Breast epithelium (tissue), 4 donors: Measurements from ENCODE around the gene PPP1R1A. TPM values are rescaled to one million over a fixed set of nuclear protein-coding genes. Genes with fewer than 3 reads are reported as not detected.

Source experiments
- DNase-seq, 2 donors: peaks; one replicate each; pipeline ENCODE4 v3.0.0-alpha.2; 2019; ENCODE audit warnings: low spot score in 2 of 2
- H3K27ac ChIP-seq, 2 donors: fragments of 200-600 bp; sonication (generic) in 1 of 2; one replicate each; pipeline ENCODE4 v1.5.1; 2016 to 2019; ENCODE audit warnings: mild to moderate bottlenecking in 1 of 2
- H3K27me3 ChIP-seq, 2 donors: fragments of 200-600 bp; sonication (generic) in 1 of 2; one replicate each; pipeline versions ENCODE4 v1.5.1 to v1.6.0; 2017 to 2019; ENCODE audit warnings: control low read depth in 1 of 2, mild to moderate bottlenecking in 1 of 2
- H3K36me3 ChIP-seq: fragments of 200-600 bp; one replicate; pipeline ENCODE4 v1.5.1; 2019
- H3K4me1 ChIP-seq, 2 donors: fragments of 200-600 bp; sonication (generic); one replicate each; pipeline ENCODE4 v1.5.1; 2016 to 2019; ENCODE audit warnings: control low read depth in 1 of 2
- H3K4me3 ChIP-seq, 3 donors: fragments of 200-600 bp; sonication (generic); 1 replicate in 2 of 3; 2 replicates in 1 of 3; pipeline ENCODE4 v1.5.1; 2016 to 2019; ENCODE audit warnings: mild to moderate bottlenecking in 3 of 3, moderate library complexity in 2 of 3
- H3K9me3 ChIP-seq, 2 donors: fragments of 200-600 bp; sonication (generic) in 1 of 2; one replicate each; pipeline ENCODE4 v1.5.1; 2016 to 2019; ENCODE audit warnings: control low read depth in 1 of 2
- CTCF ChIP-seq, 3 donors: fragments of 450-650 bp; IDR thresholded peaks; one replicate each; pipeline ENCODE4 v1.5.1; 2016 to 2017; ENCODE audit warnings: antibody characterized with exemption in 3 of 3, mild to moderate bottlenecking in 3 of 3, moderate library complexity in 3 of 3
- POLR2A ChIP-seq: fragments of 450-650 bp; IDR thresholded peaks from one replicate; pipeline ENCODE4 v1.6.1; 2016; ENCODE audit warnings: antibody characterized with exemption, mild to moderate bottlenecking, moderate library complexity
- POLR2AphosphoS5 ChIP-seq, 3 donors: sonication (generic); formaldehyde crosslinking; IDR thresholded peaks; one replicate each; pipeline ENCODE4 v1.6.1; 2017; ENCODE audit warnings: antibody characterized with exemption in 3 of 3
- intact Hi-C: fragments of 100-400 bp; cut with DNase I; formaldehyde crosslinking; loops from one replicate; pipeline ENCODE4 v1.15.1; 2023; ENCODE audit warnings: low total_unique reads
- total RNA-seq, 3 donors: library from RNA; depleted of rRNA; stranded (reverse); fragments of >200 nt; gene quantifications; one replicate each; pipeline ENCODE4 v1.1.0, GENCODE V29; 2016

The PPP1R1A gene
- total RNA-seq, 3 donors from 2014 or later = 21.6 to 316 (median 29.7) TPM

DNA sequence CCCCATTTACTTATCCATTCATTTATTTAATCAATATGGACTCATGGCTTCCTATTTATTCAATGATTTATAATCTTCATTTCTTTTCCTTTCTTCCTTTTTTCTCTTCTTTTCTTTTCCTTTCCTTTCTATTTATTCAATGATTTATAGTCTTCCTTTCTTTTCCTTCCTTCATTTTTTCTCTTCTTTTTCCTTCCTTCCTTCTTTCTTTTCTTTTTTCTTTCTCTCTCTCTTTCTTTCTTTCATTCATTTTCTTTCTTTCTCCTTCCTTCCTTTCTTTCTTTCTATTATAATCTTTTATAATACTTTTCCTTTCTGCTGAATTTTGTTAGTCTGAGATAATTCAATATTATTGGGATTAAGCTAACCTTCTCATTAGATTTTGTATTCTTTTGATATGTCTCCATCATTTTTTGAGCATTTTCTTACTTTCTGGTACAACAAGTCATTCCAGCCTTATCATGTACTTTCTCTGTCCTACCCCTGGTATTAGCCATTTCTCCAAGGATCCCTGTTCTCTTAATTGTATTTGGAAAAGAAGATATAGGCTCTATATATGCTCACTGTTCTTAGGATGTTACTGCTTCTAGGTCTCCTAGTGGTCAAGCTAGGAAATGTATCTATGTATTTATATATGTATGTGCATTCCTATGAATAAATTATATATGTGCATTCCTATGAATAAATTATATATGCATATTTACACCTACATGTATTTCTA is 34.2 kb upstream of the PPP1R1A start:
- Histone ChIP-seq H3K9me3 (no peaks in the 10 kb centered on the region), H3K4me1 (no peaks in the 10 kb centered on the region), H3K36me3 (no peaks in the 10 kb centered on the region), H3K4me3 (no peak overlapping the region), H3K27me3 (no peaks in the 10 kb centered on the region), H3K27ac (no peak overlapping the region)
- intact Hi-C loops = no loop called here
- no peak for TF ChIP-seq POLR2AphosphoS5 (IDR thresholded peaks at IDR 0.05)
- TF ChIP-seq POLR2A = no peak
- TF ChIP-seq CTCF (IDR thresholded peaks at IDR 0.05) = no peak
- DNase-seq = no peak

DNA sequence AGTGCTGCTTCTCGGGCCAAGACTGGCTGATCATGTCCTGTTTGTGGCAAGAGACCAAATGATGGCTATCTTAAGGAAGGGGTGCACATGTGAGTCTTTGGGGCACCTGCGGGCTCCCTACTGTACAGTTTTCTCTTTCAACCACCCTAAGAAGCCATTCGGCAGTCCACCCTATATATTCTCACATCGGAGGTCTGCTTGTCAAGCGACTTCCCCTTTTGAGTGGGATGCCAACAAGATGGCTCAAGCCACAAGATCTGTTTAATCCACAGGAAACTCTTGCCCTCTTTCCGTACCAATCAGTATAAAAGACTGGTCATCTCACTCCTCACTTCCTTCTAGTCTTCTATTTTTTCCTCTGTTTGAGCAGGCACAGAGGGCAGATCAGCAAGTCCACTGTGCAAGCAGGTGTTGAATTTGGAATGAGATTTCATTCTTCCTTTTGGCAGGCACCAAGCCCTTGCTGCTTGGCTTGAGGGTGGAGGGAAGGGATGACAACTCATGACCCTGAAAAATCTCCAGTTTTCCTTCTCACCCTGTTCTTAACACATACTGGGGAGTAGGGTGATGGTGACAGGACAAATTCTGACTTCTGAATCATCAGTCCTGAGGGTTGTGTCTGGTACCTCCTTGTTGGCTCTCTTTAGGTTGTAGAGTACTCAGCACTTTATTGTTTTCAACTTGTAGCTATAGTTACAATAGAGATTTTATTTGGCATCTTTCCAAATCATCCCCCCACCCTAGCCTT is 28.6 kb upstream of the PPP1R1A start:
- Histone ChIP-seq H3K4me1 (no peaks in the 10 kb centered on the region), H3K4me3 (no peak overlapping the region), H3K27ac (peak overlapping the region; percentile 4 to 57), H3K27me3 (no peaks in the 10 kb centered on the region), H3K9me3 (no peaks in the 10 kb centered on the region), H3K36me3 (no peaks in the 10 kb centered on the region)
- intact Hi-C loops = no loop called here
- no peak for TF ChIP-seq CTCF (IDR thresholded peaks at IDR 0.05)
- no peak for TF ChIP-seq POLR2AphosphoS5 (IDR thresholded peaks at IDR 0.05)
- TF ChIP-seq POLR2A = no peak
- no peak for DNase-seq

- no peaks in the 10 kb centered on the region for H3K27me3 ChIP-seq
- intact Hi-C loops = no loop called here
- DNase-seq = no peak
- TF ChIP-seq POLR2A (no peak), CTCF (IDR thresholded peaks at IDR 0.05) (no peak), POLR2AphosphoS5 (IDR thresholded peaks at IDR 0.05) (no peak)
- no peaks in the 10 kb centered on the region for H3K4me1 ChIP-seq
- H3K9me3 ChIP-seq = no peaks in the 10 kb centered on the region
- H3K36me3 ChIP-seq = no peaks in the 10 kb centered on the region
- no peak overlapping the region for H3K4me3 ChIP-seq
- H3K27ac ChIP-seq = peak overlapping the region in 1 of 2 donors; percentile 62
Observed at GRCh38 chr12:54612225-54612750, 23.8 kb upstream of the PPP1R1A start.

DNA sequence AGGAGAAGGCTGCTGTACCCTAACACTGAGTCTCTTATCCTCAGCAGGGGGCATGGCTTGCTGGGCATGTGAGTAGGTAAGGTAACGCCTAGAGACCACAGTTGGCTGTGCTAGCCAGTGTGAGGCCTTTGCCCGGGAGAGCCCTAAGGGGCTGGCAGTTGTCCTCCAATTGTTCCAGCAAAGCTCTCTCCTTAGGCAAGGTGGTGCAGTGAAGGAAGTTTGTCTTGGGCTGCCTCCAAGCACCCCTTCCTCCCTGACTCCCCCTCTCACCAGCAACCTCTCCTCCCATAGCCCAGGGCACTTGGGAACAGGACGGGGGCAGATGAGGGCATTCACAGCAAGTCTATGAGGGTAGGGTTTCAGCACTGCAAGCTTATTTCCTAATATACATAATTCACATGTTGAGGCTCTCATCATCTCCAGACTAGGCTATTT is 23.3 kb upstream of the PPP1R1A start:
- Histone ChIP-seq H3K4me1 (no peaks in the 10 kb centered on the region), H3K27me3 (no peaks in the 10 kb centered on the region), H3K27ac (peak overlapping the region; percentile 56 to 62), H3K4me3 (no peak overlapping the region), H3K36me3 (no peaks in the 10 kb centered on the region), H3K9me3 (no peaks in the 10 kb centered on the region)
- intact Hi-C loops = no loop called here
- TF ChIP-seq CTCF (IDR thresholded peaks at IDR 0.05) = no peak
- TF ChIP-seq POLR2A = no peak
- no peak for TF ChIP-seq POLR2AphosphoS5 (IDR thresholded peaks at IDR 0.05)
- DNase-seq = peak in 1 of 2 donors; percentile 52

DNA sequence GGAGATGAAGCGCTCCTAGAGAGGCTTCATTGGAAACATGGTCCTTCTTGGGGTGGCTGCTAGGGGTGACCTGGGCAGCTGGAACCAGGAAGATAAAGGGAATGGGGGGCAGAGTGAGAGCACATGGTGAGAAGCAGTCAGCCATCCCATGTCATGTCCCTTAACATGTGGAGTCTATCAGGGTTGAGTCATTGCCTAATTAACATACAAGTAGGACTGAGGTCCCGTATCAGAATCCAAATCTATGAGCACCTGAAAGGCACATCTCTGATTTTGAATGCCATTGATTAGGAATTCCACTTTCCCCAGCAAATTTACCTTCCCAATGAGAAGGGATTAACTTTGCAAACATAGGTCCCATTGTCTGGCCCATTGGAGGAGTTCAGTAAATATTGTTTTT is 20.3 kb upstream of the PPP1R1A start:
- Histone ChIP-seq H3K4me1 (no peaks in the 10 kb centered on the region), H3K9me3 (no peaks in the 10 kb centered on the region), H3K27me3 (no peaks in the 10 kb centered on the region), H3K36me3 (no peaks in the 10 kb centered on the region), H3K4me3 (no peak overlapping the region), H3K27ac (peak overlapping the region in 1 of 2 donors; percentile 25)
- no peak for DNase-seq
- TF ChIP-seq CTCF (IDR thresholded peaks at IDR 0.05) (no peak), POLR2AphosphoS5 (IDR thresholded peaks at IDR 0.05) (no peak), POLR2A (no peak)
- intact Hi-C loops = no loop called here
